K562 (cell line): ENCODE data around the gene PUS10. TPM values are rescaled to one million over a fixed set of nuclear protein-coding genes. Genes with fewer than 3 reads are reported as not detected.

ENCODE experiments used
- BDP1 ChIP-seq: IDR thresholded peaks from 3 replicates; pipeline ENCODE4 v1.6.1; 2011; ENCODE audit not compliant: insufficient read length, insufficient read depth
- CBFA2T3 ChIP-seq: fragments of 450-650 bp; IDR thresholded peaks from 2 replicates; pipeline ENCODE4 v1.6.1; 2017
- CGGBP1 ChIP-seq: fragments of 250-450 bp; sonication (Bioruptor Pico); IDR thresholded peaks from 2 replicates; pipeline ENCODE4 v1.9.0; 2021; ENCODE audit warnings: mild to moderate bottlenecking
- FOSL1 ChIP-seq: fragments of 200-800 bp; sonication (Bioruptor generic); conservative IDR thresholded peaks from 2 replicates; pipeline ENCODE4 v1.6.1; 2016; ENCODE audit warnings: missing genetic modification characterization, missing compliant biosample characterization
- FOXJ3 ChIP-seq: sonication (generic); formaldehyde crosslinking; IDR thresholded peaks from 2 replicates; pipeline ENCODE4 v1.4.0; 2020; ENCODE audit warnings: mild to moderate bottlenecking, missing genetic modification reagents
- GATAD2A ChIP-seq: fragments of 450-650 bp; IDR thresholded peaks from 2 replicates; pipeline ENCODE4 v1.6.1; 2017
- HLTF ChIP-seq: fragments of 450-650 bp; IDR thresholded peaks from 2 replicates; pipeline ENCODE4 v1.6.1; 2016
- KLF10 ChIP-seq: fragments of 250-450 bp; sonication (Bioruptor Pico); IDR thresholded peaks from 2 replicates; pipeline ENCODE4 v1.6.1; 2021; ENCODE audit warnings: matching md5 sums
- MBD1 ChIP-seq: fragments of 250-450 bp; sonication (Bioruptor Pico); IDR thresholded peaks from 2 replicates; pipeline ENCODE4 v1.8.0; 2022; ENCODE audit warnings: inconsistent platforms
- NR2C2 ChIP-seq, 2 experiments: fragments of 200-800 bp in 1 of 2; sonication (Bioruptor generic) in 1 of 2; sonication (generic) in 1 of 2; formaldehyde crosslinking in 1 of 2; IDR thresholded peaks; 2 replicates each; pipeline versions ENCODE4 v1.6.1 to v1.8.0; 2016 to 2022; ENCODE audit warnings: mild to moderate bottlenecking in 1 of 2, missing compliant biosample characterization in 1 of 2, missing genetic modification characterization in 1 of 2, missing genetic modification reagents in 1 of 2
- PHF21A ChIP-seq: fragments of 450-650 bp; IDR thresholded peaks from 2 replicates; pipeline ENCODE4 v1.6.1; 2017; ENCODE audit warnings: low read depth, borderline replicate concordance
- SPI1 ChIP-seq: IDR thresholded peaks from 2 replicates; pipeline ENCODE4 v1.6.1; 2011; ENCODE audit warnings: low read depth, low read length, control low read depth, borderline replicate concordance
- SRSF1 ChIP-seq: fragments of 200-400 bp; formaldehyde crosslinking; IDR thresholded peaks from 2 replicates; pipeline ENCODE4 v1.6.1; 2017; ENCODE audit warnings: mild to moderate bottlenecking, low read depth, low read length, moderate library complexity
- TGIF2 ChIP-seq: sonication (generic); formaldehyde crosslinking; IDR thresholded peaks from 2 replicates; pipeline ENCODE4 v1.8.1; 2022; ENCODE audit warnings: mild to moderate bottlenecking, missing genetic modification reagents, moderate library complexity
- ZNF518B ChIP-seq: fragments of 250-450 bp; sonication (Bioruptor Pico); IDR thresholded peaks from 2 replicates; pipeline ENCODE4 v1.5.0; 2021; ENCODE audit warnings: mild to moderate bottlenecking, moderate library complexity
- polyA plus RNA-seq, 8 experiments: library from polyadenylated mRNA; depleted of rRNA in 4 of 8; stranded (reverse) in 5 of 8; unstranded in 3 of 8; fragments of >200 nt; fragmentation: Nextera tagmentation in 2 of 8; fragmentation: Illumina TruSeq in 1 of 8; extraction: Ambion mirVana in 2 of 8; extraction: Trizol in 1 of 8; gene quantifications; 2 replicates each; pipeline versions ENCODE4 v1.2.1 to v1.2.3, GENCODE V29; 2011 to 2014; ENCODE audit warnings: inconsistent platforms in 1 of 8, missing spikeins in 1 of 8
- total RNA-seq, 7 experiments: library from RNA; depleted of rRNA in 6 of 7; stranded (reverse); fragments of >200 nt in 6 of 7; fragmentation: Illumina TruSeq in 2 of 7; extraction: Trizol in 2 of 7; gene quantifications; 2 replicates each; pipeline versions ENCODE4 v1.2.1 to v1.2.3, GENCODE V29; 2011 to 2021; ENCODE audit warnings: low replicate concordance in 1 of 7
- TF ChIP-seq, protein P1 (sequence below): fragments of 450-650 bp; IDR thresholded peaks from 2 replicates; pipeline ENCODE4 v1.6.1; 2017; ENCODE audit warnings: antibody characterized with exemption, mild to moderate bottlenecking
- TF ChIP-seq, protein P2 (sequence below): sonication (generic); formaldehyde crosslinking; IDR thresholded peaks from 2 replicates; pipeline ENCODE4 v1.8.0; 2022; ENCODE audit warnings: mild to moderate bottlenecking, low read depth, missing genetic modification reagents

The PUS10 gene
- total and polyA plus RNA-seq, 9 of the 15 experiments (the other 6 are each of a cell fraction or from before 2014, with no cell fraction given) = 5.0 to 10.7 (median 7.6) TPM

DNA sequence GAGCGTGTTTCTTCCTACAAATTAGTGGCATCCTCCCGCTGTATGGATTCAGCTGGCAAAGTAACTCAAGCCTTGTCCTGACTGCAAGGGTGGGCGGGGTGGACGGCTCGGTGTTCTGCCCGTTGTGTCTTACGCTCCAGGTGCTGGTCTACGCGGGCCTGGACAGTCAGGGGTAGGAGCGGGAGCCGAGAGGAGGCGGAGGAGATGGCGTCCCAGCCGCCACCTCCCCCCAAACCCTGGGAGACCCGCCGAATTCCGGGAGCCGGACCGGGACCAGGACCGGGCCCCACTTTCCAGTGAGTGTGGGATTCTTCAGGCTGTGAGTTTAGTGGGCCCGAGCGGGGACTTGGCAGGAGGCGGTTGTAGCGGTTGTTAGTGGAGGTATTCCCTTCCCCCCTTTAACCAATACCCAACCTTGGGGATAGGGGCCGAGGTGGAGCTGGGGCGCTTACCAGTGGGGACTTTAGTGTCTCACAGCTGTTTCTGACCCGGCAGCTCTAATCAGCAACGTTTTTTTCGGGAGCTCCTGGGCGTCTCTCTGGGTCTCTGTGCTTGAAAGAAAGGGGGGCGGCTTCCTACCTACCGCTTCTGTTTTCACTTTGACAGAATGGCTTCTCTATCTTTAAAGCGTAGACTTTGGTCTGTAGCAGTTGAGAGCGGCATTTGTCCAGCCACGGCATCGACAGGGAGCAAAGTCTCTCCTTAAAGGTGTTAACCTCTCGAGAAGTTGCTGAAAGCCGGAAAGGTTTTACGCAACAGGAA lies at the start of gene PUS10, which contains the start of gene PEX13 (continued):
- peak; percentile 57; the same call in 1 of the 2 replicates for TF ChIP-seq PHF21A
- no peak for TF ChIP-seq TGIF2 (CRISPR knock-in tag)
- no peak for TF ChIP-seq KLF10 (CRISPR knock-in tag)
- no peak for TF ChIP-seq SPI1
- TF ChIP-seq MBD1 (CRISPR knock-in tag) = no peak
- no peak for TF ChIP-seq BDP1
- TF ChIP-seq, protein P1, sequence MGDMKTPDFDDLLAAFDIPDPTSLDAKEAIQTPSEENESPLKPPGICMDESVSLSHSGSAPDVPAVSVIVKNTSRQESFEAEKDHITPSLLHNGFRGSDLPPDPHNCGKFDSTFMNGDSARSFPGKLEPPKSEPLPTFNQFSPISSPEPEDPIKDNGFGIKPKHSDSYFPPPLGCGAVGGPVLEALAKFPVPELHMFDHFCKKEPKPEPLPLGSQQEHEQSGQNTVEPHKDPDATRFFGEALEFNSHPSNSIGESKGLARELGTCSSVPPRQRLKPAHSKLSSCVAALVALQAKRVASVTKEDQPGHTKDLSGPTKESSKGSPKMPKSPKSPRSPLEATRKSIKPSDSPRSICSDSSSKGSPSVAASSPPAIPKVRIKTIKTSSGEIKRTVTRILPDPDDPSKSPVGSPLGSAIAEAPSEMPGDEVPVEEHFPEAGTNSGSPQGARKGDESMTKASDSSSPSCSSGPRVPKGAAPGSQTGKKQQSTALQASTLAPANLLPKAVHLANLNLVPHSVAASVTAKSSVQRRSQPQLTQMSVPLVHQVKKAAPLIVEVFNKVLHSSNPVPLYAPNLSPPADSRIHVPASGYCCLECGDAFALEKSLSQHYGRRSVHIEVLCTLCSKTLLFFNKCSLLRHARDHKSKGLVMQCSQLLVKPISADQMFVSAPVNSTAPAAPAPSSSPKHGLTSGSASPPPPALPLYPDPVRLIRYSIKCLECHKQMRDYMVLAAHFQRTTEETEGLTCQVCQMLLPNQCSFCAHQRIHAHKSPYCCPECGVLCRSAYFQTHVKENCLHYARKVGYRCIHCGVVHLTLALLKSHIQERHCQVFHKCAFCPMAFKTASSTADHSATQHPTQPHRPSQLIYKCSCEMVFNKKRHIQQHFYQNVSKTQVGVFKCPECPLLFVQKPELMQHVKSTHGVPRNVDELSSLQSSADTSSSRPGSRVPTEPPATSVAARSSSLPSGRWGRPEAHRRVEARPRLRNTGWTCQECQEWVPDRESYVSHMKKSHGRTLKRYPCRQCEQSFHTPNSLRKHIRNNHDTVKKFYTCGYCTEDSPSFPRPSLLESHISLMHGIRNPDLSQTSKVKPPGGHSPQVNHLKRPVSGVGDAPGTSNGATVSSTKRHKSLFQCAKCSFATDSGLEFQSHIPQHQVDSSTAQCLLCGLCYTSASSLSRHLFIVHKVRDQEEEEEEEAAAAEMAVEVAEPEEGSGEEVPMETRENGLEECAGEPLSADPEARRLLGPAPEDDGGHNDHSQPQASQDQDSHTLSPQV = no peak
- 0 out of 2 replicates have a peak, but pooled peaks have one; percentile 12 for TF ChIP-seq FOSL1 (tag)
- TF ChIP-seq GATAD2A = no peak
- no peak for TF ChIP-seq ZNF518B (CRISPR knock-in tag)
- TF ChIP-seq CGGBP1 (CRISPR knock-in tag) = peak; percentile 32; the same call in 1 of the 2 replicates
- peak; percentile 59; the same call in 1 of the 2 replicates for TF ChIP-seq HLTF
- TF ChIP-seq NR2C2 (CRISPR knock-in tag; IDR thresholded peaks at IDR 0.05) = no peak
- TF ChIP-seq NR2C2 (tag; IDR thresholded peaks at IDR 0.05) = 0 out of 2 replicates have a peak, but pooled peaks have one; percentile 31
- TF ChIP-seq FOXJ3 (CRISPR knock-in tag) = no peak
- no peak for TF ChIP-seq SRSF1
- no peak for TF ChIP-seq CBFA2T3
- TF ChIP-seq, protein P2, sequence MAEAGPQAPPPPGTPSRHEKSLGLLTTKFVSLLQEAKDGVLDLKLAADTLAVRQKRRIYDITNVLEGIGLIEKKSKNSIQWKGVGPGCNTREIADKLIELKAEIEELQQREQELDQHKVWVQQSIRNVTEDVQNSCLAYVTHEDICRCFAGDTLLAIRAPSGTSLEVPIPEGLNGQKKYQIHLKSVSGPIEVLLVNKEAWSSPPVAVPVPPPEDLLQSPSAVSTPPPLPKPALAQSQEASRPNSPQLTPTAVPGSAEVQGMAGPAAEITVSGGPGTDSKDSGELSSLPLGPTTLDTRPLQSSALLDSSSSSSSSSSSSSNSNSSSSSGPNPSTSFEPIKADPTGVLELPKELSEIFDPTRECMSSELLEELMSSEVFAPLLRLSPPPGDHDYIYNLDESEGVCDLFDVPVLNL (CRISPR knock-in tag) = 0 out of 2 replicates have a peak, but pooled peaks have one; percentile 22
